GM12873 (cell line): ENCODE measurements around the gene ADRB1.

Experiments
- TF ChIP-seq, protein P1 (sequence below): IDR thresholded peaks from 2 replicates; pipeline ENCODE4 v1.5.1; 2012; ENCODE audit warnings: low read depth, mild to moderate bottlenecking, moderate library complexity, low read length, control low read depth; ENCODE audit not compliant: insufficient read depth; ENCODE audit errors: missing control alignments

The ADRB1 gene

DNA sequence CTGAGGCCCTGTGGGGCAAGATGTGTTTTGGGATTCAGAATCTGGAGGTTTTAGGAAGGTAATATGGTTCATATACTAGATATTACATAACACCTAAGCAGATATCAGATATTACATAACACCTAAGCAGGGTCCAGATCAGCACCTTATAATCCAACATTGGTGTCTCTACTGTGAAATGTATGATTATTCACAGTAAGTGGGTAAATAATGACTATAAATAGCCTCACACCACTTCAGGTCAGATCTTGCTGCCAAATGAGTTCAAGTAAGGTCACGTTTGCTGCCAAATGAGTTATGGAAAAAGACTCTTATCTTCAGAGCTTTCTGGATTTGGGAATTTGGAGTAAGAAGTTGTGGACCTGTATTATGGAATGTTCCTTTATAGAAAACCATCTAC, 14.6 kb downstream of the ADRB1 start:
- TF ChIP-seq, protein P1, sequence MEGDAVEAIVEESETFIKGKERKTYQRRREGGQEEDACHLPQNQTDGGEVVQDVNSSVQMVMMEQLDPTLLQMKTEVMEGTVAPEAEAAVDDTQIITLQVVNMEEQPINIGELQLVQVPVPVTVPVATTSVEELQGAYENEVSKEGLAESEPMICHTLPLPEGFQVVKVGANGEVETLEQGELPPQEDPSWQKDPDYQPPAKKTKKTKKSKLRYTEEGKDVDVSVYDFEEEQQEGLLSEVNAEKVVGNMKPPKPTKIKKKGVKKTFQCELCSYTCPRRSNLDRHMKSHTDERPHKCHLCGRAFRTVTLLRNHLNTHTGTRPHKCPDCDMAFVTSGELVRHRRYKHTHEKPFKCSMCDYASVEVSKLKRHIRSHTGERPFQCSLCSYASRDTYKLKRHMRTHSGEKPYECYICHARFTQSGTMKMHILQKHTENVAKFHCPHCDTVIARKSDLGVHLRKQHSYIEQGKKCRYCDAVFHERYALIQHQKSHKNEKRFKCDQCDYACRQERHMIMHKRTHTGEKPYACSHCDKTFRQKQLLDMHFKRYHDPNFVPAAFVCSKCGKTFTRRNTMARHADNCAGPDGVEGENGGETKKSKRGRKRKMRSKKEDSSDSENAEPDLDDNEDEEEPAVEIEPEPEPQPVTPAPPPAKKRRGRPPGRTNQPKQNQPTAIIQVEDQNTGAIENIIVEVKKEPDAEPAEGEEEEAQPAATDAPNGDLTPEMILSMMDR, result no peak

DNA sequence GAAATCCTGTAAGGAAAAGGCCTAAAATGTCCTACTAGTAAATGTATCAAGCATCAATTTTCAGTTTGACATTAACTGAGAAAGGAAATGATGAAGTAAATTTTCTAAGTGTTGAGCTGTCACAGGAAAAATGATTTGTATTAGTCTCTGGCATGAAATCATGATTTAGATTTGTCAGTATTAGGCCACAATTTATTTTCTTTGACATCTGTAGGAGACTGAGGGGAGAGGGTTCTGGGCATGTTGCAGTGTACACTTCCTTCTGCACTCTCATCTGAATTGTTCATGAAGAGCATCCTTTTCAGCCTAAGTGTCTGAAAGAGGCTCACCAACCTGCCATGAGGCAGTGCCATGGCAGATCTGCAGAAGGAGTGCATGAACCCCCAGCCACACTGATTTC, 15.9 kb downstream of the ADRB1 start:
- TF ChIP-seq, protein P1, result no peak

DNA sequence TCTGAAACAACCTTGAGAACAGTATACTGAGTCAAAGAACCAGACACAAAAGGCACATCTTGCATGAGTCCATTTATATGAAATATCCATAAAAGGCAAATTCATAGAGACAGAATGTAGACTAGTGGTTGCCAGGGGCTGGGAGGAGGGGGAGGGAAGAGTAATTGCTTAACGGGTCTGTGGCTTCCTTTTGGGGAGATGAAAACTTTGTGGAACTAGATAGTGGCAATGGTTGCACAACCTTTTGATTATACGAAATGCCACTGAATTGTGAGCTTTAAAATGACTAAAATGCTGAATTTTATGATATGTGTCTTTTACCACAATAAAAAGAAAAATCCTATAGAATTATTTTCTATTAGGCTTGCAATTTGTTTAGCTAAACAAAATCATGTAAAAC, 16.8 kb downstream of the ADRB1 start:
- TF ChIP-seq, protein P1, result no peak

DNA sequence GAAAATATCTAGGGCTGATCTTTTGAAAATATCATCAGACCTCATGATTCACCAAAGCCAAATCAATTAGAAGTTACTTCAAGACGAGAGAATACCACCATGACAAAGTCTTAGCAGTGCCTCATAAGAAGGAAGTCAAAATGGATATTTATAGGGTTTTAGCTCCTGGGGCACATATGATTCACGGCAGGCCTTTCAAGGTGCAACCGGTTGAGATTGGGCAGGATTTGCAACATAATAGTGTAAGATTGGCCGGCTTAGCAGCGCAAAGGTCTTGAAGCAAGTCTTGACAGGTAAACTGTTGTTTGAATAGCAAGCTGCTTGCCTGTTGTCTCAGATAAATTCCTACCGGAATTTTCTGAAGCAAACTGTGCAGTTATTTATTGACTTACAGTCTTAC, 17.5 kb downstream of the ADRB1 start:
- TF ChIP-seq, protein P1, result no peak

DNA sequence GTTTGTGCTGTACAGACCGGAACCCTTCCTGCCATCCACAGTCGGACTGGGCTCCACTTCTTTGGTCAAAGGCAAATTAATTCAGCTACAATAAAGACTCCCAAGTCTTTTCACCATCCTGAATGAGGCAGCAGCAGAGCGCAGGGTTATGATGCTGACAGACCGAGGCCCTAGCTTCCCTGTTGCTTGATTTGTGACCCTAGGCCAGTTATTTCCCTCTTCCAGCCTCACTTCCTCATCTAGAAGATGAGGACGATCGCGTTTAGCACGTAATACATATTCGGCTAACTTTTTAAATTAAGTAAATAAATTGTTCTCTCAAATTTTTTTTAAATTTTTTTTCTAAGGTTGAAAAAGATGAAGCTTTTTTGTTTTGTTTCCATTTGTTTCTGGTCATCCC, 18.1 kb downstream of the ADRB1 start:
- TF ChIP-seq, protein P1, result no peak

DNA sequence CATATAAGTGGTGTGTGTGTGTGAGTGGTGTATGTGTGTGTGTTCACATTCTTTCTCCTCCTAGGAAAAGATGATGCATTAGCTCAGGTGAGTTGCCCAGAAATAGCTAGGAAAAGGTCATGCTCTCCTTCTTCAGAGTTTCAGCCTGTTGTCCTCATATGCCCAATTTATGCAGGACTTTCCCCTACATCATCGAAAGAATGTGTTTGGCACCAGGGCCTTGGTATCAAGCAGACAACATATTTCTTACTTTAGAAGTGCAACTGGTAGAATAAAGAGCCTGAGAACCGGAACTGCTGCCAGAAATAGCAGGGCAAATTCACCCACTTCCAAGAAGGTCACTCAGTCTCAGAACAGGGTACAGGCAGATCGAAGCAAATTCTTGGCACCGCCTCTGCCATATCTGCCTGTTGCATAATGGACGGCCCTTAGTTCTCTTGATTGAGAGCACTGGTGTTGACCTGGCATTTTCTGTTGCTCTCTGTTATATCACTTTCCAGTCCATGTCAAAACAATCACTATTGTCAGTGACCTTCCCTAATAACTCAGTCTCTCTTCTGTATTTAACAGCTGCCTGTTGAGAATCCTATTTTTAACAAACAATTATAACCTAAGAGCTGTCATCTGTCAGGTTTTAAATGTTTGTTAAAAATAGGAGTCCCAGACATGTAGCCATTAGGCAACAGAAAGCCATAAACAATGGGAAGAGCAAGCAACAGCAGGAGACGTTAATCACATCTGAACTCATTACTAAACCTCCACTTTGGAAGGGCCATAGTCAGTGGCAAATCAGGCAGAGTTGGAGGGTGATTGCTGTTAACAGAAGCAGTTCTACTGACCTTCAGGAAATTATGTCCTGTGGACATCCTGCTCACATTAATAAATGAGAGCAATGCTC, 20.7 kb downstream of the ADRB1 start:
- TF ChIP-seq, protein P1, result no peak

DNA sequence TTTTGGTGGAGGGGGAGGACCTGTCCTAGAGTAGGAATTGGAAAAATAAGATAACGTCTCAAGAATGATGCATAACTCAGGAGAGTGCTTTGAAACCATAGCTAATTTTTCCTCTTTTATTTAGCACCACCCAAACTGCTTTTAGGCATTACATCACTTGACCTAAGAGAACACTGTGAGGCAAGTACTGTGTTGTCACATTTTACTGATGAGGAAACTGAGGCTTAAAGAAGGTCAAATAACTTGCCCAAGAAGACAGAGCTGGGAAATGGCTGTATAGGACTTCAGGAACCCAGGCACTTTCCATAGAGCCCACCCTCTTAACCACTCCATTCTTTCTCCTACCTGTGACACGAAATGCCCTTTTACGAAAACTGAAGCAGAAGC, 21.4 kb downstream of the ADRB1 start:
- TF ChIP-seq, protein P1, result no peak
